NCI-H510A treated with DMSO at 0.1 percent for 48 hours (cell line): ENCODE measurements around the gene NT5C2.
"Not testable (repeated sequence)": the region's sequence is repeated elsewhere in the genome, so short reads cannot be mapped to it uniquely, and the experiment has no call there.

Source experiments
- DNase-seq: peaks from one replicate; lab custom pipeline; 2025; lab: John Stamatoyannopoulos, UW

NT5C2 gene

GRCh38 chr10:103193107-103193819 is at the start of gene NT5C2:
NT5C2 (minus strand) TSS chr10:103193272; CDS start chr10:103174958, 18,314 bp downstream.
- DNase-seq, result peak; percentile 55

- peak; percentile 34 for DNase-seq
Observed at GRCh38 chr10:103241262-103242011, 48.4 kb upstream of the NT5C2 start.

GRCh38 chr10:103238506-103239252 is 45.6 kb upstream of the NT5C2 start:
- no peak for DNase-seq

- no peak for DNase-seq
Observed at GRCh38 chr10:103235775-103236174, 42.7 kb upstream of the NT5C2 start.

- no peak for DNase-seq
Observed at GRCh38 chr10:103232772-103233488, 39.9 kb upstream of the NT5C2 start.

- DNase-seq, result no peak
Observed at GRCh38 chr10:103232131-103232673, 39.1 kb upstream of the NT5C2 start.

GRCh38 chr10:103231047-103231551 is 38.0 kb upstream of the NT5C2 start:
- DNase-seq, result no peak

- no peak for DNase-seq
Observed at GRCh38 chr10:103227416-103227815, 34.3 kb upstream of the NT5C2 start.

GRCh38 chr10:103225939-103226338 is 32.9 kb upstream of the NT5C2 start:
- no peak for DNase-seq

GRCh38 chr10:103224721-103225120 is 31.6 kb upstream of the NT5C2 start:
- not testable (repeated sequence) for DNase-seq

- no peak for DNase-seq
Observed at GRCh38 chr10:103224133-103224532, 31.1 kb upstream of the NT5C2 start.

GRCh38 chr10:103216362-103216761 is 23.3 kb upstream of the NT5C2 start:
- not testable (repeated sequence) for DNase-seq

GRCh38 chr10:103215601-103216000 is 22.5 kb upstream of the NT5C2 start:
- no peak for DNase-seq

GRCh38 chr10:103210262-103210661 is 17.2 kb upstream of the NT5C2 start:
- DNase-seq, result not testable (repeated sequence)

- not testable (repeated sequence) for DNase-seq
Observed at GRCh38 chr10:103207643-103208042, 14.6 kb upstream of the NT5C2 start.

GRCh38 chr10:103207141-103207540 is 14.1 kb upstream of the NT5C2 start:
- no peak for DNase-seq

- not testable (repeated sequence) for DNase-seq
Observed at GRCh38 chr10:103206715-103207114, 13.6 kb upstream of the NT5C2 start.

- DNase-seq, result not testable (repeated sequence)
Observed at GRCh38 chr10:103205401-103205800, 12.3 kb upstream of the NT5C2 start.

GRCh38 chr10:103204353-103205255 is 11.5 kb upstream of the NT5C2 start:
- no peak for DNase-seq

GRCh38 chr10:103203466-103203865 is 10.4 kb upstream of the NT5C2 start:
- no peak for DNase-seq
